Common myeloid progenitor, CD34-positive (primary cell): ENCODE results near the gene A1BG.

Experiments used
- CTCF ChIA-PET: fragments of 350-600 bp; sonication (Branson Sonifier 250); formaldehyde crosslinking; loops from one replicate; lab custom pipeline; 2021; ENCODE audit warnings: antibody characterized with exemption; lab: Charles Lee
- POLR2A ChIA-PET: fragments of 350-600 bp; sonication (Branson Sonifier 250); formaldehyde crosslinking; loops from one replicate; lab custom pipeline; 2021; ENCODE audit warnings: antibody characterized with exemption; lab: Charles Lee
- DNase-seq, 3 donors: peaks; one replicate each; pipeline versions ENCODE4 v3.0.0 to v3.0.0-alpha.2; 2013
- H3K27ac ChIP-seq, 2 experiments: 1 replicate in 1 of 2; 2 replicates in 1 of 2; pipeline ENCODE4 v1.7.0; 2013; ENCODE audit warnings: inconsistent platforms in 2 of 2, low read length in 2 of 2, mild to moderate bottlenecking in 2 of 2, low read depth in 1 of 2, moderate library complexity in 1 of 2; ENCODE audit not compliant: severe bottlenecking in 2 of 2, insufficient read depth in 1 of 2, poor library complexity in 1 of 2
- H3K27me3 ChIP-seq, 5 experiments: replicated peaks in 2 of 5; 1 replicate in 3 of 5; 2 replicates in 2 of 5; pipeline versions ENCODE4 v1.6.1 to v1.7.0; 2013; ENCODE audit warnings: low read length in 4 of 5, mild to moderate bottlenecking in 2 of 5, moderate library complexity in 2 of 5, inconsistent platforms in 1 of 5; ENCODE audit not compliant: insufficient read depth in 5 of 5, control insufficient read depth in 4 of 5
- H3K36me3 ChIP-seq, 4 experiments: 1 replicate in 2 of 4; 2 replicates in 2 of 4; pipeline versions ENCODE4 v1.6.1 to v1.7.0; 2013; ENCODE audit warnings: low read length in 3 of 4, control low read depth in 1 of 4, mild to moderate bottlenecking in 1 of 4; ENCODE audit not compliant: control insufficient read depth in 4 of 4, insufficient read depth in 4 of 4
- H3K4me1 ChIP-seq, 4 experiments: 1 replicate in 3 of 4; 2 replicates in 1 of 4; pipeline versions ENCODE4 v1.6.1 to v1.7.1; 2013; ENCODE audit warnings: low read length in 3 of 4, mild to moderate bottlenecking in 3 of 4, control low read depth in 1 of 4, inconsistent platforms in 1 of 4, moderate library complexity in 1 of 4; ENCODE audit not compliant: control insufficient read depth in 4 of 4, insufficient read depth in 4 of 4; ENCODE audit errors: control extremely low read depth in 1 of 4
- H3K4me3 ChIP-seq, 7 experiments: 1 replicate in 4 of 7; 2 replicates in 3 of 7; pipeline versions ENCODE4 v1.5.1 to v1.7.0; 2013; ENCODE audit warnings: mild to moderate bottlenecking in 7 of 7, low read length in 6 of 7, moderate library complexity in 6 of 7, inconsistent platforms in 2 of 7, low read depth in 2 of 7, control low read depth in 1 of 7; ENCODE audit not compliant: insufficient read depth in 4 of 7, control insufficient read depth in 1 of 7; ENCODE audit errors: extremely low read depth in 1 of 7
- H3K9me3 ChIP-seq, 5 experiments: 1 replicate in 4 of 5; 2 replicates in 1 of 5; pipeline versions ENCODE4 v1.6.1 to v1.7.1; 2013; ENCODE audit warnings: low read length in 4 of 5, mild to moderate bottlenecking in 2 of 5, inconsistent platforms in 1 of 5, low read depth in 1 of 5, moderate library complexity in 1 of 5; ENCODE audit not compliant: control insufficient read depth in 4 of 5, insufficient read depth in 2 of 5; ENCODE audit errors: control extremely low read depth in 1 of 5
- WGBS: methylation state at CpG from one replicate; pipeline ENCODE4 v1.1.5; 2013; ENCODE audit not compliant: insufficient coverage; 5-methylcytosine and 5-hydroxymethylcytosine counted together

Gene A1BG

GRCh38 chr19:58385313-58385890, 32.1 kb upstream of the A1BG start:
- H3K4me1 ChIP-seq: peaks cover 4 to 45% (median 43%) of the 10 kb centered on the region in 4 experiments
- H3K36me3 ChIP-seq: peaks cover 2 to 13% (median 7%) of the 10 kb centered on the region in 4 experiments
- peak overlapping the region in 1 of 2 experiments; percentile 93 for H3K27ac ChIP-seq
- CTCF ChIA-PET: no interaction called here
- H3K27me3 ChIP-seq: no peaks in the 10 kb centered on the region
- DNase-seq: no peak
- H3K4me3 ChIP-seq: peak overlapping the region in 4 of 7 experiments; percentile 79 to 97 (median 96)
- 98% methylated on average over 9 of the region's 9 CpGs for WGBS
- no peaks in the 10 kb centered on the region for H3K9me3 ChIP-seq
- POLR2A ChIA-PET: no interaction called here

- Histone ChIP-seq H3K36me3 (peaks cover 0 to 2% (median 0%) of the 10 kb centered on the region in 4 experiments), H3K27me3 (no peaks in the 10 kb centered on the region), H3K4me3 (no peak overlapping the region), H3K4me1 (peaks cover 1 to 51% (median 47%) of the 10 kb centered on the region in 4 experiments), H3K9me3 (no peaks in the 10 kb centered on the region), H3K27ac (no peak overlapping the region)
- 100% methylated on average over 6 of the region's 6 CpGs for WGBS
- ChIA-PET POLR2A (no interaction called here), CTCF (interaction anchor here (0.8 kb wide), 1 partner anchor 23 kb away, joined by 3 read pairs; no protein-coding TSS in a partner anchor)
- DNase-seq: no peak
Observed at GRCh38 chr19:58382997-58383603, 29.8 kb upstream of the A1BG start.

- POLR2A ChIA-PET: interaction anchor here (0.7 kb wide), 2 partner anchors 30 to 55 kb away, joined by 3 to 6 read pairs; no protein-coding TSS in a partner anchor
- peak overlapping the region; percentile 10 to 80 (median 74) for H3K4me3 ChIP-seq
- no peaks in the 10 kb centered on the region for H3K9me3 ChIP-seq
- no peaks in the 10 kb centered on the region for H3K27me3 ChIP-seq
- peak overlapping the region; percentile 77 to 87 for H3K27ac ChIP-seq
- peaks cover 0 to 41% (median 39%) of the 10 kb centered on the region in 4 experiments for H3K4me1 ChIP-seq
- CTCF ChIA-PET: interaction anchor here (1.6 kb wide), 1 partner anchor 18 kb away, joined by 5 read pairs; no protein-coding TSS in a partner anchor
- WGBS: 39% methylated on average over 18 of the region's 26 CpGs
- DNase-seq: no peak
- no peaks in the 10 kb centered on the region for H3K36me3 ChIP-seq
Observed at GRCh38 chr19:58381460-58382212, 28.3 kb upstream of the A1BG start.

GRCh38 chr19:58380662-58381459, 27.6 kb upstream of the A1BG start, which contains the start of gene ZNF837:
TSS of gene ZNF837 (minus strand) at chr19:58381030. CDS start at chr19:58369332, 11,698 bp downstream.
- Histone ChIP-seq H3K27me3 (no peaks in the 10 kb centered on the region), H3K4me1 (peaks cover 0 to 33% (median 31%) of the 10 kb centered on the region in 4 experiments), H3K9me3 (no peaks in the 10 kb centered on the region), H3K36me3 (no peaks in the 10 kb centered on the region), H3K4me3 (peak within 1 kb of the TSS; percentile 56 to 80 (median 74)), H3K27ac (peak within 1 kb of the TSS; percentile 77 to 87)
- CTCF ChIA-PET: interaction anchor here (1.2 to 1.6 kb wide), 3 partner anchors 11 to 17 kb away, joined by 5 to 6 read pairs (median 6); no protein-coding TSS in a partner anchor
- WGBS: 0% methylated on average over 73 of the region's 83 CpGs
- POLR2A ChIA-PET: interaction anchor here (0.7 kb wide), 2 partner anchors 29 to 56 kb away, joined by 3 to 6 read pairs; no protein-coding TSS in a partner anchor
- DNase-seq: peak; percentile 100

DNA sequence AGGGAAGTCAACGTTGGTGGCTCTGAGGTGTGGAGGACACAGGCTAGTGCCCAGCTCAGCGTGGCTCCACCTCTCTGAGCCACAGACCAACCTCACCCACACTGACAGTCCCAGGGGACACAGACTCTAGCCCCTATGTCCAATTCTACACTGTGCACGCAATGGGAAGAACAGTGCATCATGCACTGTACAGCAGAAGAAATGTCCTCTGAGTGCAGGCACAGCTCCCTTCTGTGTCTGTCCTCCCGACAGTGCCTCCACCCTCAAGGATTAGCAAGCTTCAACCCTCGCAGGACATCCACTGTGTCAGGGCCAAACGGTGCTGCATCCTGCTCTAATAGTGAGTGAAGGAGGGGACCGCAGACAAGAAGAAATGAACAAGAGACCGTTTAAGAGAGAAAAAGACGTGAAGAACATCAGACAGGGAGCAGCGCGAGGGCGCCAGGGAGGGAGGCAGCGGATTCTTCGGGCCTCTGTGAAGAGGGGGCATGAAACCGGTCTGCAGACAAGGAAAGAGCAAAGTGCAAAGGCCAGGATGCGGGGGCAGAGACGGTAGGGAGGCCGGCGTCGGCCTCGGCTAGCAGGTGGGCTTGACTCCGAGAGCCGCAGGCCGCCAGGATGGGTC, 26.9 kb upstream of the A1BG start:
- no peak for DNase-seq
- H3K4me3 ChIP-seq: peak overlapping the region; percentile 56 to 80 (median 74)
- H3K4me1 ChIP-seq: peaks cover 0 to 27% (median 24%) of the 10 kb centered on the region in 4 experiments
- ChIA-PET CTCF (interaction anchor here (0.8 to 1.5 kb wide), 4 partner anchors 11 to 28 kb away, joined by 3 to 6 read pairs (median 4); partner anchors contain the start of gene ZNF584), POLR2A (interaction anchor here (0.5 kb wide), 1 partner anchor 177 kb away, joined by 3 read pairs; no protein-coding TSS in a partner anchor)
- no peaks in the 10 kb centered on the region for H3K9me3 ChIP-seq
- H3K27ac ChIP-seq: peak overlapping the region; percentile 41 to 87
- no peaks in the 10 kb centered on the region for H3K36me3 ChIP-seq
- no peaks in the 10 kb centered on the region for H3K27me3 ChIP-seq
- 10% methylated on average over 23 of the region's 24 CpGs for WGBS

DNA sequence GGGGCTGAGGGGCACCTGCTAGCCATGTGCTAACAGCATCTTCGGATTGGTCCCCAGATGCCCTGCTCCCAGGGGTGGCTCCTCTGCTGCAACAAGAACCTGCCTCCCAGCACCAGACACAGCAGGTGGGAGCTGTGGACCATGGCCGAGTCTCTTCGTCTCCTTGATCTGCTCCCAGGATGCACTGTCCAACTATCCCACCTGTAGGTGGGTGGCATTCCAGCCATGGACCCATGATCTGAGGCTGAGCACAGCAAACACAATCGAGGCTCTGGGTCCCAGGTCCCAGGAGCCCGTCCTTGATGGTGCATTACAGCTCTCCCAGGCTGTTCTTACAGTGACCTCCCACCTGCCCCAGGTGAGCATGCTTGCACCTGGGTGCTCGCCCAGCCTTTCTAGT, 26.0 kb upstream of the A1BG start:
- no peak overlapping the region for H3K27ac ChIP-seq
- 89% methylated on average over 5 of the region's 6 CpGs for WGBS
- ChIA-PET POLR2A (no interaction called here), CTCF (interaction anchor here (0.8 to 1.5 kb wide), 4 partner anchors 10 to 29 kb away, joined by 3 to 6 read pairs (median 4); partner anchors contain the start of gene ZNF584)
- no peak overlapping the region for H3K4me3 ChIP-seq
- no peaks in the 10 kb centered on the region for H3K27me3 ChIP-seq
- H3K36me3 ChIP-seq: no peaks in the 10 kb centered on the region
- no peaks in the 10 kb centered on the region for H3K9me3 ChIP-seq
- no peak for DNase-seq
- peaks cover 0 to 27% (median 22%) of the 10 kb centered on the region in 4 experiments for H3K4me1 ChIP-seq
